ENCODE results near the gene TENT5C. TPM values are rescaled to one million over a fixed set of nuclear protein-coding genes. Genes with fewer than 3 reads are reported as not detected.
A peak's percentile ranks its signal among the peaks of the same experiment; 100 is the strongest.

Gene TENT5C
- polyA plus RNA-seq, 1 of the 3 experiments (the other 2 are of a cell fraction) = 0.90 TPM

DNA sequence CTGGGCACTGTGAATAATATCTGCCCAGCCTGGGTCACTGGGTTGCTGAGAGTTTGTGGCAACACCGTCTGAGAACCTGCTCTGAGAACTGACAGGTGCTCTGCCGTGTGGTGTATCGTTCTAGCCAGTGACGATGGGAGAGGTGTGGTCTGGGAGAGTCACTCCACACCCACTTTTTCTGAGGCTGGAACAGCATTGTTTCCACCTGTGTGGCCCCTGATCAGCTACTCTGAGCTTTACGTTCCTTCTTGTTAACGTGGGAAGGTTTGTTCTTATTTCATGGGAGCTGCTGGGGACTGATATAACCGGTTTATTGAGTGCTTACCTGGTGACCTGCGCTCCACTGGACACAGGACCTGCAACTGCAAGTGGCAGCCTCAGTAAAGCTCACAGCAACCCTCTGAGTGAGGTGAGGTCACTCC is 34.8 kb upstream of the TENT5C start:
- peak; percentile 3 for DNase-seq
- Histone ChIP-seq H3K4me2 (no peak overlapping the region), H3F3A (replicated peaks; ENCODE audit: insufficient read depth) (no peaks in the 10 kb centered on the region), H3K9me3 (no peaks in the 10 kb centered on the region), H3K79me2 (ENCODE audit: insufficient read depth) (no peaks in the 10 kb centered on the region), H3K9me2 (no peaks in the 10 kb centered on the region), H3K27me3 (ENCODE audit: insufficient read depth) (no peaks in the 10 kb centered on the region; the same call in 1 of the 2 replicates), H3K36me3 (replicated peaks in 1 of 2; ENCODE audit: control insufficient read depth in 1 of 2, insufficient read depth in 2 of 2, low read length in 1 of 2) (no peaks in the 10 kb centered on the region), H3K9ac (no peak overlapping the region), H2AFZ (ENCODE audit: low read depth) (no peak overlapping the region), H3K4me1 (ENCODE audit: control insufficient read depth in 1 of 2, insufficient read depth in 2 of 2, low read depth in 1 of 2, low read length in 1 of 2) (peaks cover 0 to 12% of the 10 kb centered on the region in 2 experiments; a peak in 2 of 4 replicates), H3K27ac (ENCODE audit: low read depth in 2 of 2, low read length in 1 of 2) (no peak overlapping the region), H4K20me1 (ENCODE audit: insufficient read depth) (no peaks in the 10 kb centered on the region), H3K4me3 (ENCODE audit: low read depth in 2 of 2, low read length in 1 of 2) (no peak overlapping the region)
- 61% methylated on average over 6 of the region's 8 CpGs for WGBS (ENCODE audit: low lambda C conversion rate)
- ChIA-PET POLR2A (no interaction called here), CTCF (interaction anchor here (1.2 kb wide), 1 partner anchor 20 kb away, joined by 5 read pairs; no protein-coding TSS in a partner anchor)
- TF ChIP-seq, protein P1, sequence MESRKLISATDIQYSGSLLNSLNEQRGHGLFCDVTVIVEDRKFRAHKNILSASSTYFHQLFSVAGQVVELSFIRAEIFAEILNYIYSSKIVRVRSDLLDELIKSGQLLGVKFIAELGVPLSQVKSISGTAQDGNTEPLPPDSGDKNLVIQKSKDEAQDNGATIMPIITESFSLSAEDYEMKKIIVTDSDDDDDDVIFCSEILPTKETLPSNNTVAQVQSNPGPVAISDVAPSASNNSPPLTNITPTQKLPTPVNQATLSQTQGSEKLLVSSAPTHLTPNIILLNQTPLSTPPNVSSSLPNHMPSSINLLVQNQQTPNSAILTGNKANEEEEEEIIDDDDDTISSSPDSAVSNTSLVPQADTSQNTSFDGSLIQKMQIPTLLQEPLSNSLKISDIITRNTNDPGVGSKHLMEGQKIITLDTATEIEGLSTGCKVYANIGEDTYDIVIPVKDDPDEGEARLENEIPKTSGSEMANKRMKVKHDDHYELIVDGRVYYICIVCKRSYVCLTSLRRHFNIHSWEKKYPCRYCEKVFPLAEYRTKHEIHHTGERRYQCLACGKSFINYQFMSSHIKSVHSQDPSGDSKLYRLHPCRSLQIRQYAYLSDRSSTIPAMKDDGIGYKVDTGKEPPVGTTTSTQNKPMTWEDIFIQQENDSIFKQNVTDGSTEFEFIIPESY (IDR thresholded peaks at IDR 0.05; ENCODE audit: borderline replicate concordance, low read depth) = no peak
- TF ChIP-seq, protein P2, sequence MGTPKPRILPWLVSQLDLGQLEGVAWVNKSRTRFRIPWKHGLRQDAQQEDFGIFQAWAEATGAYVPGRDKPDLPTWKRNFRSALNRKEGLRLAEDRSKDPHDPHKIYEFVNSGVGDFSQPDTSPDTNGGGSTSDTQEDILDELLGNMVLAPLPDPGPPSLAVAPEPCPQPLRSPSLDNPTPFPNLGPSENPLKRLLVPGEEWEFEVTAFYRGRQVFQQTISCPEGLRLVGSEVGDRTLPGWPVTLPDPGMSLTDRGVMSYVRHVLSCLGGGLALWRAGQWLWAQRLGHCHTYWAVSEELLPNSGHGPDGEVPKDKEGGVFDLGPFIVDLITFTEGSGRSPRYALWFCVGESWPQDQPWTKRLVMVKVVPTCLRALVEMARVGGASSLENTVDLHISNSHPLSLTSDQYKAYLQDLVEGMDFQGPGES (IDR thresholded peaks at IDR 0.05; ENCODE audit: low read depth, low read length) = no peak
- no peak for TF ChIP-seq RFX5 (IDR thresholded peaks at IDR 0.05; ENCODE audit: low read length)
- no peak for TF ChIP-seq RXRA (IDR thresholded peaks at IDR 0.05; ENCODE audit: borderline replicate concordance, low read depth)

DNA sequence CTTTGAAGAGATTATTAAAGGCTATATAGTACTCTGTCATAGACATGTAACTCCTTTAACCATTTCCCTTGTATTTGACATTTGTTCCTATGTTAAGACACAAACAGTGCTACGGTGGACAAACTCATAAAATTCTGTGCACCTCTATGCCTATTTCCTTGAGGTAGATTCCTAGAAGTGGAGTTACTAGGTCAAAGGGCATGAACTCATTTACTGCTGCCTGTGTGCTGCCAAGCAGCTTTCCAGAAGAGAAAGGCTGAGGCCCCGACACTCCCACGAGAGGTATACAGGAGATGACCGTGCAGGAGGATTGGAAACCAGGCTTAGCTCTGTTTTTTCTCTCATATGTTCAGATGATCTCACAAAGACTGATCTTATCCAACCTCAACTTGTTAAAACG is 34.4 kb upstream of the TENT5C start:
- ChIA-PET POLR2A (no interaction called here), CTCF (interaction anchor here (1.2 kb wide), 1 partner anchor 20 kb away, joined by 5 read pairs; no protein-coding TSS in a partner anchor)
- no peak overlapping the region for H3K4me3 ChIP-seq (ENCODE audit: low read depth in 2 of 2, low read length in 1 of 2)
- H4K20me1 ChIP-seq (ENCODE audit: insufficient read depth) = no peaks in the 10 kb centered on the region
- no peaks in the 10 kb centered on the region; the same call in 1 of the 2 replicates for H3K27me3 ChIP-seq (ENCODE audit: insufficient read depth)
- no peak overlapping the region for H3K4me2 ChIP-seq
- no peaks in the 10 kb centered on the region for H3K36me3 ChIP-seq (replicated peaks in 1 of 2; ENCODE audit: control insufficient read depth in 1 of 2, insufficient read depth in 2 of 2, low read length in 1 of 2)
- H3K79me2 ChIP-seq (ENCODE audit: insufficient read depth) = no peaks in the 10 kb centered on the region
- no peaks in the 10 kb centered on the region for H3K9me3 ChIP-seq
- H3K4me1 ChIP-seq (ENCODE audit: control insufficient read depth in 1 of 2, insufficient read depth in 2 of 2, low read depth in 1 of 2, low read length in 1 of 2) = peaks cover 0 to 10% of the 10 kb centered on the region in 2 experiments; a peak in 2 of 4 replicates
- DNase-seq = no peak
- H2AFZ ChIP-seq (ENCODE audit: low read depth) = no peak overlapping the region
- WGBS (ENCODE audit: low lambda C conversion rate) = 74% methylated on average over 5 of the region's 5 CpGs
- H3F3A ChIP-seq (replicated peaks; ENCODE audit: insufficient read depth) = no peaks in the 10 kb centered on the region
- no peak overlapping the region for H3K27ac ChIP-seq (ENCODE audit: low read depth in 2 of 2, low read length in 1 of 2)
- H3K9me2 ChIP-seq = no peaks in the 10 kb centered on the region
- H3K9ac ChIP-seq = no peak overlapping the region
- TF ChIP-seq SIN3A (IDR thresholded peaks at IDR 0.05; ENCODE audit: borderline replicate concordance, low read depth, low read length) (no peak), FOXM1 (IDR thresholded peaks at IDR 0.05; ENCODE audit: low read depth) (no peak), EP300 (IDR thresholded peaks at IDR 0.05; ENCODE audit: borderline replicate concordance in 1 of 2, low read depth in 1 of 2, low read length in 1 of 2) (no peak), SMC3 (IDR thresholded peaks at IDR 0.05; ENCODE audit: low read depth, low read length) (no peak), TCF12 (IDR thresholded peaks at IDR 0.05) (no peak), NRF1 (IDR thresholded peaks at IDR 0.05; ENCODE audit: low read depth, low read length) (no peak)
- TF ChIP-seq, protein P3, sequence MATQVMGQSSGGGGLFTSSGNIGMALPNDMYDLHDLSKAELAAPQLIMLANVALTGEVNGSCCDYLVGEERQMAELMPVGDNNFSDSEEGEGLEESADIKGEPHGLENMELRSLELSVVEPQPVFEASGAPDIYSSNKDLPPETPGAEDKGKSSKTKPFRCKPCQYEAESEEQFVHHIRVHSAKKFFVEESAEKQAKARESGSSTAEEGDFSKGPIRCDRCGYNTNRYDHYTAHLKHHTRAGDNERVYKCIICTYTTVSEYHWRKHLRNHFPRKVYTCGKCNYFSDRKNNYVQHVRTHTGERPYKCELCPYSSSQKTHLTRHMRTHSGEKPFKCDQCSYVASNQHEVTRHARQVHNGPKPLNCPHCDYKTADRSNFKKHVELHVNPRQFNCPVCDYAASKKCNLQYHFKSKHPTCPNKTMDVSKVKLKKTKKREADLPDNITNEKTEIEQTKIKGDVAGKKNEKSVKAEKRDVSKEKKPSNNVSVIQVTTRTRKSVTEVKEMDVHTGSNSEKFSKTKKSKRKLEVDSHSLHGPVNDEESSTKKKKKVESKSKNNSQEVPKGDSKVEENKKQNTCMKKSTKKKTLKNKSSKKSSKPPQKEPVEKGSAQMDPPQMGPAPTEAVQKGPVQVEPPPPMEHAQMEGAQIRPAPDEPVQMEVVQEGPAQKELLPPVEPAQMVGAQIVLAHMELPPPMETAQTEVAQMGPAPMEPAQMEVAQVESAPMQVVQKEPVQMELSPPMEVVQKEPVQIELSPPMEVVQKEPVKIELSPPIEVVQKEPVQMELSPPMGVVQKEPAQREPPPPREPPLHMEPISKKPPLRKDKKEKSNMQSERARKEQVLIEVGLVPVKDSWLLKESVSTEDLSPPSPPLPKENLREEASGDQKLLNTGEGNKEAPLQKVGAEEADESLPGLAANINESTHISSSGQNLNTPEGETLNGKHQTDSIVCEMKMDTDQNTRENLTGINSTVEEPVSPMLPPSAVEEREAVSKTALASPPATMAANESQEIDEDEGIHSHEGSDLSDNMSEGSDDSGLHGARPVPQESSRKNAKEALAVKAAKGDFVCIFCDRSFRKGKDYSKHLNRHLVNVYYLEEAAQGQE (IDR thresholded peaks at IDR 0.05; ENCODE audit: low read depth, low read length) = no peak
- TF ChIP-seq, protein P1 (IDR thresholded peaks at IDR 0.05; ENCODE audit: borderline replicate concordance, low read depth) = no peak
- TF ChIP-seq, protein P4, sequence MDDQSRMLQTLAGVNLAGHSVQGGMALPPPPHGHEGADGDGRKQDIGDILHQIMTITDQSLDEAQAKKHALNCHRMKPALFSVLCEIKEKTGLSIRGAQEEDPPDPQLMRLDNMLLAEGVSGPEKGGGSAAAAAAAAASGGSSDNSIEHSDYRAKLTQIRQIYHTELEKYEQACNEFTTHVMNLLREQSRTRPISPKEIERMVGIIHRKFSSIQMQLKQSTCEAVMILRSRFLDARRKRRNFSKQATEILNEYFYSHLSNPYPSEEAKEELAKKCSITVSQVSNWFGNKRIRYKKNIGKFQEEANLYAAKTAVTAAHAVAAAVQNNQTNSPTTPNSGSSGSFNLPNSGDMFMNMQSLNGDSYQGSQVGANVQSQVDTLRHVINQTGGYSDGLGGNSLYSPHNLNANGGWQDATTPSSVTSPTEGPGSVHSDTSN (IDR thresholded peaks at IDR 0.05) = no peak
- TF ChIP-seq, protein P2 (IDR thresholded peaks at IDR 0.05; ENCODE audit: low read depth, low read length) = no peak
- TF ChIP-seq, protein P5, sequence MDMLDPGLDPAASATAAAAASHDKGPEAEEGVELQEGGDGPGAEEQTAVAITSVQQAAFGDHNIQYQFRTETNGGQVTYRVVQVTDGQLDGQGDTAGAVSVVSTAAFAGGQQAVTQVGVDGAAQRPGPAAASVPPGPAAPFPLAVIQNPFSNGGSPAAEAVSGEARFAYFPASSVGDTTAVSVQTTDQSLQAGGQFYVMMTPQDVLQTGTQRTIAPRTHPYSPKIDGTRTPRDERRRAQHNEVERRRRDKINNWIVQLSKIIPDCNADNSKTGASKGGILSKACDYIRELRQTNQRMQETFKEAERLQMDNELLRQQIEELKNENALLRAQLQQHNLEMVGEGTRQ (IDR thresholded peaks at IDR 0.05; ENCODE audit: borderline replicate concordance, low read depth, low read length) = no peak
